Transverse colon (tissue), 3 donors: ENCODE results near the gene UBL5.
"Not testable (repeated sequence)": the region's sequence is repeated elsewhere in the genome, so short reads cannot be mapped to it uniquely, and the experiment has no call there.

Source experiments
- EP300 ChIP-seq: sonication (generic); formaldehyde crosslinking; IDR thresholded peaks from one replicate; pipeline ENCODE4 v1.6.1; 2017; ENCODE audit warnings: antibody characterized with exemption, low read depth
- POLR2A ChIP-seq: fragments of 450-650 bp; IDR thresholded peaks from one replicate; pipeline ENCODE4 v1.6.1; 2016; ENCODE audit warnings: antibody characterized with exemption, mild to moderate bottlenecking, moderate library complexity
- TF ChIP-seq, protein P1 (sequence below), 5 experiments: fragments of 200-600 bp in 3 of 5; fragments of 450-650 bp in 2 of 5; sonication (generic) in 3 of 5; IDR thresholded peaks; 1 replicate in 2 of 5; 2 replicates in 3 of 5; pipeline ENCODE4 v1.5.1; 2016 to 2017; ENCODE audit warnings: antibody characterized with exemption in 5 of 5, inconsistent platforms in 3 of 5, mild to moderate bottlenecking in 2 of 5, moderate library complexity in 1 of 5

DNA sequence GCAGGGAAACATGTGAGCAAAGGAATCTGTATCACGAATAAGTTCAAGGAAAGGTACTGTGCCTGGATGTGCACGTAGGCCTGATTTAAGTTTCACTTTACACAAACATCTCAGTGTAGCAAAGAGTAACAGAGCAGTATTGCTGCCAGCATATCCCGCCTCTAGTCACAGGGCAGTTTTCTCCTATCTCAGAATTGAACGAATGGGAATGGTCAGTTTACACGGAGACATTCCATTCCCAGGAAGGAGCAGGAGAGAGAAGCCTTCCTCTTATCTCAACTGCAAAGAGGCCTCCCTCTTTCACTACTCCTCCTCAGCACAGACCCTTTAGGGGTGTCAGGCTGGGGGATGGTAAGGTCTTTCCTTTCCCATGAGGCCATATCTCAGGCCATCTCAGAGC, 38.1 kb upstream of the UBL5 start:
- TF ChIP-seq, protein P1, sequence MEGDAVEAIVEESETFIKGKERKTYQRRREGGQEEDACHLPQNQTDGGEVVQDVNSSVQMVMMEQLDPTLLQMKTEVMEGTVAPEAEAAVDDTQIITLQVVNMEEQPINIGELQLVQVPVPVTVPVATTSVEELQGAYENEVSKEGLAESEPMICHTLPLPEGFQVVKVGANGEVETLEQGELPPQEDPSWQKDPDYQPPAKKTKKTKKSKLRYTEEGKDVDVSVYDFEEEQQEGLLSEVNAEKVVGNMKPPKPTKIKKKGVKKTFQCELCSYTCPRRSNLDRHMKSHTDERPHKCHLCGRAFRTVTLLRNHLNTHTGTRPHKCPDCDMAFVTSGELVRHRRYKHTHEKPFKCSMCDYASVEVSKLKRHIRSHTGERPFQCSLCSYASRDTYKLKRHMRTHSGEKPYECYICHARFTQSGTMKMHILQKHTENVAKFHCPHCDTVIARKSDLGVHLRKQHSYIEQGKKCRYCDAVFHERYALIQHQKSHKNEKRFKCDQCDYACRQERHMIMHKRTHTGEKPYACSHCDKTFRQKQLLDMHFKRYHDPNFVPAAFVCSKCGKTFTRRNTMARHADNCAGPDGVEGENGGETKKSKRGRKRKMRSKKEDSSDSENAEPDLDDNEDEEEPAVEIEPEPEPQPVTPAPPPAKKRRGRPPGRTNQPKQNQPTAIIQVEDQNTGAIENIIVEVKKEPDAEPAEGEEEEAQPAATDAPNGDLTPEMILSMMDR (IDR thresholded peaks at IDR 0.05) = not testable (repeated sequence)
- TF ChIP-seq POLR2A, EP300: not testable (repeated sequence)
